T-helper 9 cell (primary cell): ENCODE measurements around the gene TCP11L2.
"Not testable (repeated sequence)": the region's sequence is repeated elsewhere in the genome, so short reads cannot be mapped to it uniquely, and the experiment has no call there.

Source experiments
- DNase-seq: peaks from one replicate; pipeline ENCODE4 v3.0.0-alpha.2; 2020

TCP11L2 gene

GRCh38 chr12:106345746-106346145 lies 43.2 kb downstream of the TCP11L2 start:
- no peak for DNase-seq

GRCh38 chr12:106348411-106348810 lies 45.9 kb downstream of the TCP11L2 start:
- DNase-seq: no peak

- DNase-seq: no peak
These were observed 50.6 kb downstream of the TCP11L2 start for GRCh38 chr12:106353175-106353574.

- DNase-seq: peak; percentile 93
These were observed 55.2 kb downstream of the TCP11L2 start, which contains the start of gene POLR3B for GRCh38 chr12:106357549-106358395. TSS of gene POLR3B (plus strand) at chr12:106357748. CDS start at chr12:106357880, 132 bp downstream.

GRCh38 chr12:106358396-106359241 lies 56.1 kb downstream of the TCP11L2 start:
- no peak for DNase-seq

GRCh38 chr12:106359646-106360399 lies 57.3 kb downstream of the TCP11L2 start:
- DNase-seq: no peak

- no peak for DNase-seq
These were observed 58.0 kb downstream of the TCP11L2 start for GRCh38 chr12:106360400-106360994.

- DNase-seq: no peak
These were observed 60.4 kb downstream of the TCP11L2 start for GRCh38 chr12:106362971-106363370.

- no peak for DNase-seq
These were observed 61.7 kb downstream of the TCP11L2 start for GRCh38 chr12:106364261-106364660.

- DNase-seq: no peak
These were observed 67.3 kb downstream of the TCP11L2 start for GRCh38 chr12:106369624-106370346.

GRCh38 chr12:106378788-106379187 lies 76.3 kb downstream of the TCP11L2 start:
- no peak for DNase-seq

GRCh38 chr12:106380954-106381353 lies 78.4 kb downstream of the TCP11L2 start:
- DNase-seq: no peak

GRCh38 chr12:106381866-106382265 lies 79.3 kb downstream of the TCP11L2 start:
- DNase-seq: not testable (repeated sequence)

GRCh38 chr12:106386813-106387535 lies 84.4 kb downstream of the TCP11L2 start:
- DNase-seq: no peak

- DNase-seq: no peak
These were observed 85.4 kb downstream of the TCP11L2 start for GRCh38 chr12:106387848-106388377.

GRCh38 chr12:106389151-106389550 lies 86.6 kb downstream of the TCP11L2 start:
- DNase-seq: no peak

- no peak for DNase-seq
These were observed 90.2 kb downstream of the TCP11L2 start for GRCh38 chr12:106392759-106393158.
